Measurements from ENCODE around the gene DNAJB7.

- TF ChIP-seq MAX (CRISPR knock-in tag; IDR thresholded peaks at IDR 0.05) (no peak), STAT6 (CRISPR knock-in tag; conservative IDR thresholded peaks at IDR 0.05; ENCODE audit: low read depth) (no peak), MLX (CRISPR knock-in tag; IDR thresholded peaks at IDR 0.05) (no peak)
Measured at GRCh38 chr22:40862013-40862412, at the start of gene DNAJB7.
